Prostate gland (tissue), 2 donors: ENCODE results near the gene STC2. TPM values are rescaled to one million over a fixed set of nuclear protein-coding genes. Genes with fewer than 3 reads are reported as not detected.

ENCODE experiments used
- DNase-seq: peaks from one replicate; pipeline ENCODE4 v3.0.0-alpha.2; 2019; ENCODE audit warnings: low spot score
- H3K27ac ChIP-seq, 2 donors: fragments of 200-600 bp; sonication (generic); 2 replicates each; pipeline ENCODE4 v1.5.1; 2017 to 2019
- H3K27me3 ChIP-seq: fragments of 200-600 bp; sonication (generic); replicated peaks from 2 replicates; pipeline ENCODE4 v1.5.1; 2019; ENCODE audit not compliant: insufficient read depth
- H3K36me3 ChIP-seq, 2 donors: fragments of 200-600 bp; sonication (generic); 1 replicate in 1 of 2; 2 replicates in 1 of 2; pipeline versions ENCODE4 v1.5.1 to v1.8.1; 2017 to 2019
- H3K4me1 ChIP-seq: fragments of 200-600 bp; sonication (generic); replicated peaks from 2 replicates; pipeline ENCODE4 v1.5.1; 2019
- H3K4me3 ChIP-seq, 2 donors: fragments of 200-600 bp; sonication (generic); 2 replicates each; pipeline ENCODE4 v1.5.1; 2017 to 2019
- H3K9me3 ChIP-seq: fragments of 200-600 bp; sonication (generic); 2 replicates; pipeline ENCODE4 v1.5.1; 2017
- CTCF ChIP-seq, 4 experiments: fragments of 200-600 bp in 2 of 4; fragments of 450-650 bp in 2 of 4; sonication (generic) in 2 of 4; IDR thresholded peaks; 1 replicate in 3 of 4; 2 replicates in 1 of 4; pipeline ENCODE4 v1.5.1; 2016 to 2019; ENCODE audit warnings: antibody characterized with exemption in 4 of 4, mild to moderate bottlenecking in 2 of 4, moderate library complexity in 2 of 4
- POLR2A ChIP-seq: fragments of 450-650 bp; IDR thresholded peaks from one replicate; pipeline ENCODE4 v1.6.1; 2016; ENCODE audit warnings: antibody characterized with exemption, mild to moderate bottlenecking
- POLR2AphosphoS5 ChIP-seq: sonication (generic); formaldehyde crosslinking; IDR thresholded peaks from one replicate; pipeline ENCODE4 v1.6.1; 2017; ENCODE audit warnings: antibody characterized with exemption
- WGBS: methylation state at CpG from one replicate; pipeline ENCODE4 v1.1.5; 2018; 5-methylcytosine and 5-hydroxymethylcytosine counted together
- intact Hi-C: fragments of 100-400 bp; cut with DNase I; formaldehyde crosslinking; loops from one replicate; pipeline ENCODE4 v1.14.2; 2022
- total RNA-seq, 2 donors: library from RNA; depleted of rRNA; stranded (reverse); fragments of >200 nt; gene quantifications; one replicate each; pipeline ENCODE4 v1.1.0, GENCODE V29; 2016

Gene STC2
- total RNA-seq, 2 donors from 2014 or later, result 0.82 to 6.7 TPM

DNA sequence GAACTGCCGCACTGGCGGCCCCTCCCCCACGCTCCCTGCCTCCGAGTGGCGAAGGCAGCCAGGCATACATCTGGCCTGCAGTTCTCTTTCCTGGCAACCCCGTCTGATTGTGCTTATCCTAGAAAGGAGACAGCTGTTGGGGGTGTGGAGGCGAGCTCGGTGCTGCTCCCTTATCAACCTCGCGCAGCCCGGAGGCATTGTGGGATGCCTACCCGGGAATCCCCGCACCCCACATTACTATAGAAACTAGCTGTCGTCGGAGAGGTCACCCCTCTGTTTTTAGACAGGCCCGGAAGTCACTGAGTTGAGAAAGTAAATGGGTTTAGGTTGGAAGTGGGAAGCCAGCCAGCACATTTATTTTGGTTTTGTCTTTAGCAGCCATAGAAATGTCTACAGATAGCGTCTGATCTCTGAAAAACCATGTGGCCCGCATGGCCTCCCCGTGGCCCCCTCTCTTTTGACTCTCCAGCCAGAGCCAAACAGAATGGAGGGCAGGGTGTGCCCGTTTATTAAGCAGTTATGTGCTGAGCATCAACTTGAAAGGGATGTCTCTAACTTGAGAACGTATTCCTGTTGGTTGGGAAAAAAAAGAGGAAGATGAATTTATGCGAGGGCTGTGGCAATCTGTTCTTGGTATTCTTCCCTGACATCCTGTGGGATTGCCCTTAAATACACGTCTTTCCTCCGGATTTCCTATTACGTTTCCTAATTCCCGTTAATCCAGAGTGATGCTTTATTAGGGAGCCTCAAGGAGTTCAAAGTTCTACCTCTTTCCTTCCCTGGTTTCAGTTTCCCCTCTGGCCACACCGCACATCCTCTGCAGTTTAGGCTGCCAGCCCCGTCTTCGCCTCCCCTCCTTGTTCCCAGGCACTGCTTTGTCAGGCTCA is 3.9 kb downstream of the STC2 start:
- no peaks in the 10 kb centered on the region for H3K36me3 ChIP-seq
- H3K9me3 ChIP-seq, result no peaks in the 10 kb centered on the region
- WGBS, result 44% methylated on average over 29 of the region's 29 CpGs
- TF ChIP-seq CTCF (IDR thresholded peaks at IDR 0.05) (no peak), POLR2AphosphoS5 (peak; percentile 25)
- DNase-seq, result no peak
- peak overlapping the region in 1 of 2 donors; percentile 29 for H3K27ac ChIP-seq
- H3K27me3 ChIP-seq, result peaks cover 17% of the 10 kb centered on the region
- H3K4me3 ChIP-seq, result no peak overlapping the region
- H3K4me1 ChIP-seq, result peaks cover 10% of the 10 kb centered on the region
- intact Hi-C loops, result loop anchor here (5.0 to 10.0 kb wide), 2 partner anchors 173 to 250 kb away; no protein-coding TSS in a partner anchor

DNA sequence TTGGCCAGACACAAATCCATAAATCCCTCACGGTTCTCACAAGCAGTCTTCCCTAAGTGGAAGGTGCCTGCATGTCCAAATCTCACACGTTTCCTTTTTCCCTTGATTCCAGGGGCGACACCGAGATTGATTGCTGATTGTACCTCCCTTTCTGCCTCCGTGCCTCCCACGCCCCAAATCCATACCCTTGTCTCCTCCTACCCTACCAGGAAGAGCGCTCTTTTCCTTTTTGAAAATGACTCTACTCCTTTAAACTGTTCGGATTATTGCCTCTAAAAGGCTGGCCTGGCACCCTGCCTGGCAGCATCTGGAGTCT is 4.5 kb downstream of the STC2 start:
- Histone ChIP-seq H3K4me3 (no peak overlapping the region), H3K9me3 (no peaks in the 10 kb centered on the region), H3K27me3 (peaks cover 17% of the 10 kb centered on the region), H3K4me1 (peaks cover 7% of the 10 kb centered on the region), H3K27ac (peak overlapping the region in 1 of 2 donors; percentile 29), H3K36me3 (no peaks in the 10 kb centered on the region)
- intact Hi-C loops, result loop anchor here (5.0 to 10.0 kb wide), 2 partner anchors 174 to 251 kb away; no protein-coding TSS in a partner anchor
- TF ChIP-seq POLR2AphosphoS5 (no peak), POLR2A (no peak), CTCF (IDR thresholded peaks at IDR 0.05) (no peak)
- no peak for DNase-seq
- 21% methylated on average over 8 of the region's 8 CpGs for WGBS

DNA sequence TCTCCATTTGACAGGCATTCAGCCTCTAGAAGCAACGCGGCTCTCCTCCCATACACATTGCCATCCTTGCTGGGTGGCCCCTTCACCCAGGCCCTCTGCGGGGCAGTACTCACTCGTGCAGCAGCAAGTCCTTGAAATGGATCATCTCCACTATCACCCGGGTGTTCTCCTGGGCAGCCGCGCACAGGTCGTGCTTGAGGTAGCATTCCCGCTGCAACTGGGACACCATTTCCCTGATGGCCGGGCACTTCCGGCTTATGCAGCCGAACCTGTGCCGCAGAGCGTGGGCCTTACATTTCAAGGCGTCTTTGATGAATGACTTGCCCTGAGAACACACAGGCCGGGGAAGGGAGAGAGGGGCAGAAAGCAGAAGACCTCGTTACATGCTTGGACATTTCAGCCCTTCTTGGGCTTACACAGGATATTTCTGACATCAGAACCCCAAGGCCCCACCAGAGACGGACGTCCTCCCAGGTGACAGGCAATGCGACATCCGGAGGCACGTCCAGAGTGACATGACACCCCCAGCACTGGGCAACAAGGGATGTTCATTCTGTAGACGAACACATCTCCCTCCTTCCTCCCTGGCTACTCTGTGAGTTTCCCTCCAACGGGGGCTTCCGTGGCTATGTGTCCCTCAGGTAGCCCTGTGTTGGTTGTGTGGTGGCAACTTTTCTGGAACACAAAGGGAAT is 5.0 kb downstream of the STC2 start:
- H3K4me3 ChIP-seq, result no peak overlapping the region
- no peaks in the 10 kb centered on the region for H3K9me3 ChIP-seq
- peaks cover 17% of the 10 kb centered on the region for H3K27me3 ChIP-seq
- H3K27ac ChIP-seq, result peak overlapping the region in 1 of 2 donors; percentile 29
- TF ChIP-seq POLR2AphosphoS5, result no peak
- DNase-seq, result no peak
- WGBS, result 87% methylated on average over 25 of the region's 25 CpGs
- no peaks in the 10 kb centered on the region for H3K36me3 ChIP-seq
- peaks cover 4% of the 10 kb centered on the region for H3K4me1 ChIP-seq
- intact Hi-C loops, result loop anchor here (5.0 to 10.0 kb wide), 2 partner anchors 174 to 252 kb away; no protein-coding TSS in a partner anchor

GRCh38 chr5:173321886-173322285 is 6.3 kb downstream of the STC2 start:
- TF ChIP-seq POLR2AphosphoS5 (no peak), POLR2A (no peak), CTCF (IDR thresholded peaks at IDR 0.05) (no peak)
- H3K27ac ChIP-seq, result no peak overlapping the region
- no peak for DNase-seq
- 86% methylated on average over 5 of the region's 5 CpGs for WGBS
- H3K4me3 ChIP-seq, result no peak overlapping the region
- intact Hi-C loops, result loop anchor here (5.0 to 10.0 kb wide), 2 partner anchors 175 to 253 kb away; no protein-coding TSS in a partner anchor
- H3K4me1 ChIP-seq, result no peaks in the 10 kb centered on the region
- H3K9me3 ChIP-seq, result no peaks in the 10 kb centered on the region
- H3K36me3 ChIP-seq, result no peaks in the 10 kb centered on the region
- H3K27me3 ChIP-seq, result peaks cover 8% of the 10 kb centered on the region

GRCh38 chr5:173320259-173320658 is 8.0 kb downstream of the STC2 start:
- intact Hi-C loops, result loop anchor here (5.0 to 10.0 kb wide), 2 partner anchors 177 to 255 kb away; no protein-coding TSS in a partner anchor
- WGBS, result 60% methylated on average over 10 of the region's 10 CpGs
- Histone ChIP-seq H3K27me3 (peaks cover 2% of the 10 kb centered on the region), H3K27ac (peak overlapping the region; percentile 26 to 30), H3K4me3 (no peak overlapping the region), H3K9me3 (no peaks in the 10 kb centered on the region), H3K36me3 (no peaks in the 10 kb centered on the region), H3K4me1 (no peaks in the 10 kb centered on the region)
- TF ChIP-seq POLR2AphosphoS5, result no peak
- no peak for TF ChIP-seq POLR2A
- TF ChIP-seq CTCF (IDR thresholded peaks at IDR 0.05), result no peak
- no peak for DNase-seq
